NCI-H1048 (cell line): Measurements from ENCODE around the gene PKP1.
"Not testable (repeated sequence)": the region's sequence is repeated elsewhere in the genome, so short reads cannot be mapped to it uniquely, and the experiment has no call there.

ENCODE experiments used
- DNase-seq: peaks from one replicate; lab custom pipeline; 2025; lab: John Stamatoyannopoulos, UW

Gene PKP1, protein sequence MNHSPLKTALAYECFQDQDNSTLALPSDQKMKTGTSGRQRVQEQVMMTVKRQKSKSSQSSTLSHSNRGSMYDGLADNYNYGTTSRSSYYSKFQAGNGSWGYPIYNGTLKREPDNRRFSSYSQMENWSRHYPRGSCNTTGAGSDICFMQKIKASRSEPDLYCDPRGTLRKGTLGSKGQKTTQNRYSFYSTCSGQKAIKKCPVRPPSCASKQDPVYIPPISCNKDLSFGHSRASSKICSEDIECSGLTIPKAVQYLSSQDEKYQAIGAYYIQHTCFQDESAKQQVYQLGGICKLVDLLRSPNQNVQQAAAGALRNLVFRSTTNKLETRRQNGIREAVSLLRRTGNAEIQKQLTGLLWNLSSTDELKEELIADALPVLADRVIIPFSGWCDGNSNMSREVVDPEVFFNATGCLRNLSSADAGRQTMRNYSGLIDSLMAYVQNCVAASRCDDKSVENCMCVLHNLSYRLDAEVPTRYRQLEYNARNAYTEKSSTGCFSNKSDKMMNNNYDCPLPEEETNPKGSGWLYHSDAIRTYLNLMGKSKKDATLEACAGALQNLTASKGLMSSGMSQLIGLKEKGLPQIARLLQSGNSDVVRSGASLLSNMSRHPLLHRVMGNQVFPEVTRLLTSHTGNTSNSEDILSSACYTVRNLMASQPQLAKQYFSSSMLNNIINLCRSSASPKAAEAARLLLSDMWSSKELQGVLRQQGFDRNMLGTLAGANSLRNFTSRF

DNA sequence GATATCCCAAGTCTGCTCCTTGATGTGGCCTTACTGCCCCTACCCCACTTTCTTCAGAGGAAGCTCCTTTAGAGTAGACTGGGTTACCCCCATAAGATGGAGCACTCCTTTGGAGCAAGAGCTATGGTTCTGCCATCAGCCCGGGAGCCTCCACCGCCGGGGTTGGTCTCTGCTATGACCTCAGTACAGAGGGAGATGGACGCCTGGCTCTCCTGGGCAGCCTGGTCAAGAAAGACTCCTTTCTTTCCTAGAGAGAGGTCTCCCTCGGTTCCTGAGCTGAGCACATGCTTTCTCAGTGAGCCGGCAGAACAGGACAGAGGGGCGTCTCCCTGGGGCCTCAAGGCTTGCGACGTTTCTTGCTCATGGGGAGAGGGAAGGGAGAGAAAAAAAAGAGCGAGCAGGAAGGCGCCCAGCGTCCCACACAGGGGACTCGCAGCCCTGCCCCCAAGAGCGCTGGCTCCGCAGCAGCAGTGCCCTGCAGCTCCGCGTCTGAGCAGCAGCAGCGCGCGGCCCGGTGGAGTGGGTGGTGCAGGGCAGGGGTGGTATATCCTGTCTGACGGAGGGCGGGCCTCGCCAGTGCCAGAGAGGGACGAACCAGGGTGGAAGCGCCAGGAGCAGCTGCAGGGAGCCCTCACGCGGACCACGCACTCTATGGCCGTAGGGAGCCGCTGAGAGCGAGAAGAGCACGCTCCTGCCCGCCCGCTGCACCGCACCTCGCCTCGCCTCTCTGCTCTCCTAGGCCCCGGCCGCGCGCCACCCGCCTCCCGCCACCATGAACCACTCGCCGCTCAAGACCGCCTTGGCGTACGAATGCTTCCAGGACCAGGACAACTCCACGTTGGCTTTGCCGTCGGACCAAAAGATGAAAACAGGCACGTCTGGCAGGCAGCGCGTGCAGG, at the start of gene PKP1:
TSS of gene PKP1 (plus strand) at position 576 of the 899 bp plus-strand sequence. CDS start at position 773, 197 bp downstream.
- no peak for DNase-seq

DNA sequence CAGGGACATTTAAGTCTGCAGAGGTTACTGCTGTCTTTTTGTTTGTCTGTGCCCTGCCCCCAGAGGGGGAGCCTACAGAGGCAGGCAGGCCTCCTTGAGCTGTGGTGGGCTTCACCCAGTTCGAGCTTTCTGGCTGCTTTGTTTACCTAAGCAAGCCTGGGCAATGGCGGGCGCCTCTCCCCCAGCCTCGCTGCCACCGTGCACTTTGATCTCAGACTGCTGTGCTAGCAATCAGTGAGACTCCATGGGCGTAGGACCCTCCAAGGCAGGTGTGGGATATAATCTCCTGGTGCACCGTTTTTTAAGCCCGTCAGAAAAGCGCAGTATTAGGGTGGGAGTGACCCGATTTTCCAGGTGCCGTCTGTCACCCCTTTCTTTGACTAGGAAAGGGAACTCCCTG, 43.7 kb upstream of the PKP1 start:
- not testable (repeated sequence) for DNase-seq

DNA sequence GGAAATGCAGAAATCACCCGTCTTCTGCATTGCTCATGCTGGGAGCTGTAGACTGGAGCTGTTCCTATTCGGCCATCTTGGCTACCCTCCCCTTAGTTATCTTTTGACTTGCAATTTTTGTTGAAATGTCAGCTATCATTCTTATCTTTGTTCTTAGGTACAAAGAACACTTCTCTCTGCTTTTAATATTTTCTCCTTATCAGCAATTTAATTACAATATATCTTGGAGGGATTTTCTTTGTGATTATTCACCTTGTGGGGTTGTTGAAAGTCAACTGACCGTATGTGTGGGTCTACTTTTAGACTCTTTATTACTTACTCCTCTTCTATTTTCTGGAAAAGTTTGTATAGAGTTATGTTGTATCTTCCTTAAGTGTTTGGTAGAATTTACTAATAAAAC, 43.1 kb upstream of the PKP1 start:
- DNase-seq: no peak

DNA sequence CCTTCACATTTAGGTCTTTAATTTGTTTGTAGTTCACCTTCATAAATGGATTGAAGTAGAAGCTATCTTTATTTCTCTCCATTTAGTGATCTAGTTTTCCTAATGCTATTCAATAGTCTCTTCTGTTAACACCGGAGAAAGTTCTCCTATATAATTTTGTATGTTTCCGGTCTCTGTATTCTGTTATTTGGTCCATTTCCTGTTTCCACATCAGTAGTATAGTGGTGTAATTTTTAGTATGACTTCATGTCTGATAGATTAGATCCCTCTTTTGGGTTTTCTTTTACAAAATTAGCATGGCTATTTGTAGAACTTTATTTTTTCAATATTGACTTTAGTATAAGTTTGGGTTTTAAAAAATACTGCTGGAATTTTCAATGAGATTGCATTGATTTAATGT, 41.6 kb upstream of the PKP1 start:
- no peak for DNase-seq

DNA sequence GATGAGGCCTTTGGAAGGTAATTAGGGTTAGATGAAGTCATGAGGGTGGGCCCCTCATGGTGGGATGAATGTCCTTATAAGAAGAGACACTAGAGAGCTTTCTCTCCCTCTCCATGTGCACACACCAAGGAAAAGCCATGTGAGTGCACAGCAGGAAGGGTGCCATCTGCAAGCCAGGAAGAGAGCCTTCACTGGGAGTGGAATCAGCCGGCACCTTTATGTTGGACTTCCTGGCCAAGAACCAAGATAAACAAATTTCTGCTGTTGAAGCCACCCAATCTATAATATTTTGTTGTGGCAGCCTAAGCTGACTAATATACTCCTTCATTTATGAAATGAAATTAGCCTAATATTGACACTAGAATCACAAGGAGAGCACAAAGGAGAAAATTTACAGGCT, 38.2 kb upstream of the PKP1 start:
- DNase-seq: no peak

DNA sequence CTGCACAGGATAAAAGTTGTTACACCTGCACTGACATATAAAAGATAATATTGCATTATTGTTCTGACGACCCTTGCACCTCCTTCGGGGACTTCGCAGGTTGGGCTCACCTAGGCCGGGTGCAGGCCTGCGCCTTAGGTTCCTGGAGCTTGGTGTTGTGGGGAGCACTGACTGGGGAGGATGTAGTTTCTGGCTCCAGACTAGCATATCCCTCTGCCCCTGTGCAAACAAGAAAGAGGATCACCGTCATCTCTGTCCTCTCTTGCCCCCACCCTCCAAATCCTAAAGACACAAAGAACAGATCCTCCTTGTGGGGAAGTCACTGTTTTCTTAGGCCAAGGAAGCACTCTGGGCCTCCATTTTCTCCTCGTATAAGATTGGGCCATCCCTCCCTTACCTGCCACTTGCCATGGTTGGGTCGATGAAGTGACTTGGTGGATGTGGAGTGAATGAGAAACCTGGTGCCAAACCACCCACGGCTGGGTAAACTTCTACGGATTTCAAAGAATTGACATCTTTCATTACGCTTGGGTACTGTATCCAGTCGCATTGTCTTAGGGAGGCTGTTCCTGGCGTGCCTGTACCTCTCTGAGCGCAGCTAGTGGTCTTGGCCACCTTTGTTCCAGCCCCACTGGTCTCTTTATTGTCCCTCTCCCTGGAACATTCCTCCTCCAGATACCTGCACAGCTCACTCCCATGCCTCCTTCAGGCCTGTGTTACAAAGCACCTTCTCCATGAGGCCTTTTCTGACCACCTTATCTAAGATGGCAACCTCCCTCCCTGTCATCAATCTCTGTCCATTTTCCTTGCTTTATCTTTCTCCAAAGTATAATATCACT, 34.4 kb upstream of the PKP1 start:
- DNase-seq: no peak

DNA sequence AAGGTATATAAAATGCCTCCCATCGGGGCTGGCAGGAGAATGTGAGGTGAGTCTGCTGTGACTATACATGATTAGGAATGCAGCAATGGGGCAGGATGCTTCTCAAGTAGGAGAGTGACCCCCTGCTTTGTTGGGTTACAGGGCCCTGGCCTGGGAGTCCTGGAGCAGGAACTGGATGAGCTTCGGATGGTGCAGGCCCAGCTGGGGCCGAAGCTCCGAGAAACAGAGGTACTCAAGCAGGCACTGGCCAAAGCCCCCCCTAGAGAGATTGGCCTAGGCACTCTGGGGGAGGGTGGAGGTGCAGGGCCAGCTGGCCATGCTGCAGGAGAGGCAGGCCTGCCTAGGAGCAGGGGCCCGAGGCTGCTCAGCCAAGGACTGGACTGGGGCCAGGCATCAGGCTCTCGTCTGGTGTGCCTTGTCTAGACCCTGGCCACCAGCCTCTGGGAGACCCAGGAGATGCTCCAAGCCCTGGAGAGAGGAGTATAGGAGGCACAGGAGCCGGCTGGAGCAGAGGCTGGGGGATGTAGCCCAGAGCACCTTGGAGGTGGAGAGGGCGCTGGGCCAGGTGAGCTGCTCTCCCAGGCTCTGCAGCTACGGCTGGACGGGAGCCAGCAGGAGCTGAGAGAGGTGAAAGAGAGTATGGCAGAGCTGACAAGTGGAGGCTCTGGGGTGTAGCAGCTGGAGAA, 32.8 kb upstream of the PKP1 start:
- no peak for DNase-seq

DNA sequence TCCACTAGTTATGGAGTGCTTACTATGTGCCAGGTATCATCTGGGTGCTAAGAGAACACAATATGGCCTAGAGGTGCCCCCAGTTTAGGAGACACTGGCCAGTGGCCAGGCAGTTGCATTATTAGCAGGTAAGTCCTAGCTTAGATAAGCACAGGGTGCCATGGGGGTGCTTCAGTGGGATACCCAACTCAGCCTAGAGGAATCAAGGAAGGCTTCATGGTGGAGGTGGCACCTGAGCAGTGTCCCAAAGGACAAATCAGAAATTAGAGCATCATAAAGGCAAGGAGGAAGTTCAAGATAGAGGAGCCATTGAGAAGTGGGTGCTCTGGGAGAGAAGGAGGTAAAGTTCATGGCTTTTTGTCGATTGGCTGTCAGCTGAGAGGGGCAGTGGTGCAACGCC, 31.9 kb upstream of the PKP1 start:
- no peak for DNase-seq

DNA sequence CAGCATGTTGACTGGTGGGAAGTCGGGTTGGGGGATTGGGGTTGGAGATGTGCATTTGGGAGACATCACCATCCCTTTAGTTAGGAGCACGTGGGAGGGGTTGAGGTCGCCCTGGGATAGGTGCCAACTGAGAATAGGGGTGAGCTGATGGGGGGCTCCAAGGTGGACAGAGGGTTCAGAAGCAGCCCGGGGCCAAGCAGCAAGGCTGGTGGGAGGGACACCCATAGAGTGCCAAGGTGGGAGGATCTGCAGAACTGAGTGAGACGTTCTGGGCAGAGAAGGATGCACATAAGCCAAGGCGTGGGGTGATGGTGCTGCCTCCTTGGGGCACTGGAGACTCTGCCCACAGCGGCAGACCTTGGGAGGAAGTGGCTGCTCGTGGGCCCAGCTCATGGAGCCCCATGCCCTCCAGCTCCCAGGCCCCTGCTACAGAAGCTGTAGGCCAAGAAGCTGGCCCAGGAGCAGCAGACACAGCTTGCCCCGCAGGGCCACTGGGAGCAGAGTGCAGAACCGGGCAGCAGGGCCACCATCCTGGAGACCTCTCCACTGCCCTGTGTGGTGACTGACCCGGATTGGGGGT, 31.4 kb upstream of the PKP1 start:
- DNase-seq: no peak

DNA sequence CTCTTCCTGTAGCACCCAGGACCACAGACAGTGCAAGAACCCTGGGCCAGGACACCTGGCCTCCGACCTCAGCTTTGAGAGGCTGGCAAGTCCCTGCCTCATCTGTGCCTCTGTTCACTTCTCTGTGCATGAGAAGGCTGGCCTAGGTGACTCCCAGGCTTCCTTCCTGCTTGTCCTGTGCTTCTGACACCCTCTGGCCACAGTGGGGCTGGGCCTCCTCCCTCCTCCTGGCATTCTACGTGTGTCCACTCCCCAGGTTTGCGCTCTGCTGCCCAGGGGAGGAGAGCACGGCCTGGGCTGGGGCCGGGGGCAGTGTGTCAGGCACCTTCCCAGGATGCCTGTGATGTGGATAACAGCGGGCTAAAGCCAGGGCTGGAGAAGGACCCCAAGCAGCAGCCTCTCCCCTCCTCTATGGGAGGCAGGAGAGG, 30.3 kb upstream of the PKP1 start:
- no peak for DNase-seq

DNA sequence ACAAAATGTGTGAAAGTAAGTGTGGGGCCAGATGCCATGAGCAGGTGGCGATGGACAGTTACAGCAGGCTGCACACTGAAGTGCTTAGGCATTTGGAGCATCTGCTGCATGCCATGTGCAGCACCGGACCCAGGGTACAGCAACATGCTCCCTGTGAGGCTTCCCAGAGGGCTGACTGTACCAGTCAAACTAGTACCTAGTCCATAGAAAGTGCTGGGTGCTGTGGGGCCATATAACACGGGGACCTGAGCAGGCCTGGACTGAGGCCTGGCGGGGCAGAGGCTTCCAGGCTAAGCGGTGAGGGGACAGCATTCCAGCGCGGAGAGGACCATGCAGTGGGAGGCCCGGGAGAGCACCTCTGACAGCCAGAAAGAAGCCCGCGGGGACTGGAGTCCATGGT, 29.9 kb upstream of the PKP1 start:
- no peak for DNase-seq

DNA sequence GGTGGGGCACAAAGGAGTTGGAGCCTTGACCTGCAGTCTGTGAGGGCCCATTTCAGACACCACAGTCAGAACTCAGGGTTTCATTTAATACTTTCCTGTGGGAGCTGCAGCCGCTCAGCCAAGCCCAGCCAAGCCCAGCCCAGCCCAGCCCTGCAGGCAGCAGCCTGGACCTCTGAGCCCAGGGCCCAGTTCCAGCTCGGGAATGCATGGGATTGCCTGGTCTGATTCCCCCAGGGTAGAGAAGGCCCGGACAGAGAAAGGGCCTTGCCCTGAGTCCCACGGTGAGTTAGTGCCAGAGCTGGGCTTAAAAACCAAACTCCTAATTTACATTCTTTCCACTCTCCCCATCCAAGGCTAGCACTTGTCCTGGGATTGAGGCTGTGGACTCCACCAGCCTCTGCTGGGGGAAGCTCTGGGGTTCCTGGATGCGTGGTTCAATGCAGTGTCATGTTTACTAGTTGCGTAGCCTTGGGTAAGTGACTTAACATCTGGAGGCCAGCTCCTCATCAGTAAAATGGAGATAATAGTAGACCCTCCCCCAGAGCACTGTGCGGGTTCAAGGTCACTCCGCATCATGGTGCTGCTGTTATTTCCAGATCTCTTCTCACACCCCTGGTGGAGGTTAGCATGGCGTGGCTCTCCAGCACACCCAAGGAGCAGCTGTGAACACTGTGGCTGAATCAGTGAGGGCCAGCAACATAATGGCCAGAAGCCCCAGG, 29.2 kb upstream of the PKP1 start:
- DNase-seq: no peak

DNA sequence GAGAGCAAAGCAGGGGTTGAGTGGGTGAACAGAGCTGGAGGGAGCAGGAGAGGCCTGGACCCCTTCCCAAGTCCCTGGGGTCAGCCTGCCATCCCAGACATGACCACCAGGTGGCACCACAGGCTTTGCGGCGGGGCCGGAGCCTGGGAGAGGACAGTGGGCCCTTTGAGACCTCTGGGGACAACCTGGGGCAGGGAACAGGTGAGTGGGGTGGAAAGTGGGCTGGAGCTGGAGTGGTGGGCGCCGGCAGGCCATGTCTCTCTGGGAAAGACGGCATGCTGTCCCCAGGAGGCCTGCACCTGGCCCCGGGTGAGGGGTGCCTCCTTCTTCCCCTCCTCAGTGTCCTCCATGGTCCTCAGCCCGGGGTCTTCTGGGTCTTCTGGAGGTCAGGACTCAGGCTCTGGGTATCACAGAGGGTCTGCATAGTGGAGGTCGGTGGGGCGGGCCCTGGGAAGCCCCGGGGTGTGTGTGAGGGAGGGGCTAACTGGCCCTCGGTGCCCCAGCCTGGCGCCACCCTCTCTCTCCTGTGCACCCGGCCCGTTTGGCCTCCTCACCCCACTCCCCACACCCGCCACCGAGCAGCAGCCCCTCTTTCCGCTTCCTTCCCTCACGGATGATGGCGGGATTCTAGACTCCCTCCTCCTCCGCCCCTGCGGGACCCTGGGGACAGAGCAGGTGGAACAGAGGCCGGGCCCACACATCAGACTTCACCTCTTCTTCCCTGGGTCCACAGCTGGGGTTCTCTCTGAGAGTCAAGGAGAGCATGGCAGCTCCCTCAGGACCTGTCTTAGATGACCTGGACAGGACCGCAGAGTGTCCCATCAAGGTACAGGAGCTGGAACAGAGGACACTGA, 28.5 kb upstream of the PKP1 start:
- peak; percentile 49 for DNase-seq

DNA sequence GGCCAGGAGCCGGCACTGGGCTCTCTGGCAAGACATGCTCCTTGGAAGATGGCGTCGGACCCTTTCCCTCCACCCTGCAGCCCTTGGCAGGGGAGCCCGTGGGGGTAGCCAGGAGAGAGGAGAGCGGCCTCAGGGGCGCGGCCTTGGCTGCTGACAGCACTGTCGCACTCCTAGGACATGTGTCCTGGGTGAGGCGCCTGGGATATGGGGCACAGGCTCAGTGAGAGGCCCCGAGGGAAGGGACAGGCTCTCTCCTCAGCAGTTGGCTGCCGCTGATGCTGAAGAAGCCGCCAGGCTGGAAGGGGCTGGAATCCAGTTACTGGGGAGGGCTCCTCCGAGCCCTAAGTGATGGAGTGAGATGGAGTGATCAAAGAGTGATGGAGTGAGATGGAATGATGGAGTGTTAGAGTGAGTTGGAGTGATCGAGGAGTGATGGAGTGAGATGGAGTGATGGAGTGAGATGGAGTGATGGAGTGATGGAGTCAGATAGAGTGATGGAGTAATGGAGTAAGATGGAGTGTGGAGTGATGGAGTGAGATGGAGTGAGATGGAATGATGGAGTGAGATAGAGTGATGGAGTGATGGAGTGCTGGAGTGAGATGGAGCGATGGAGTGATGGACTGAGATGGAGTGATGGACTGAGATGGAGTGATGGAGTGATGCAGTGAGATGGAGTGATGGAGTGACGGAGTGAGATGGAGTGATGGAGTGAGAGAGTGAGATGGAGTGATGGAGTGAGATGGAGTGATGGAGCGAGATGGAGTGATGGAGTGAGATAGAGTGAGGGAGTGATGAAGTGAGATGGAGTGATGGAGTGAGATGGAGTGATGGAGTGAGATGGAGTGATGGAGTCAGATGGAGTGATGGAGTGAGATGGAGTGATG, 27.6 kb upstream of the PKP1 start:
- no peak for DNase-seq

DNA sequence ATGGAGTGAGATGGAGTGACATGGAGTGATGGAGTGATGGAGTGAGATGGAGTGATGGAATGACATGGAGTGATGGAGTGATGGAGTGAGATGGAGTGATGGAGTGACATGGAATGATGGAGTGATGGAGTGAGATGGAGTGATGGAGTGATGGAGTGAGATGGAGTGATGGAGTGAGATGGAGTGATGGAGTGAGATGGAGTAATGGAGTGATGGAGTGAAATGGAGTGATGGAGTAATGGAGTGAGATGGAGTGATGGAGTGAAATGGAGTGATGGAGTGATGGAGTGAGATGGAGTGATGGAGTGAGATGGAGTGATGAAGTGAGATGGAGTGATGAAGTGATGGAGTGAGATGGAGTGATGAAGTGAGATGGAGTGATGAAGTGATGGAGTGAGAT, 25.2 kb upstream of the PKP1 start:
- DNase-seq: not testable (repeated sequence)

DNA sequence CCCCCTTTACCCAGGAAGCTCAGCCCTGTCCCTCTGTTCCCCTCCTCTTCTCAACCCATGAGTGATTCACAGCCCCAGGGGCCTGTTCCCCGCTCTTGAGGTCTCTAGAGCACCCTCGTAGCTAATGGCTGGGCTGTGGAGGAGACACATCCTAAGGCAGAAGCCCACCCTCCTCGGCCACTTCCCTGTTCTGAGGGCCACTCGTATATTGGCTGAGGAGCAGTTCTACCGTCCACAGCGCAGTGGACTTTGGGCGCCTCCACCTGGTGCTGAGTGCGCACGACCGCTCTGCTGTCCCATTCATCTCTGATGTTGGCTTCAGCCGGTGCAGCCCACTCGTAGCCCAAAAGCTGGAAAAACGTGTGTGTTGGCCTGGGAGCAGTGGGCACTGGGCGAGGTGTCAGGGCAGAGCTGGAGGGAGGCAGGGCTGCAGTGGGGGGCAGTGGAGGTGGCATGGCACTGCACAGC, 24.5 kb upstream of the PKP1 start:
- DNase-seq: no peak

DNA sequence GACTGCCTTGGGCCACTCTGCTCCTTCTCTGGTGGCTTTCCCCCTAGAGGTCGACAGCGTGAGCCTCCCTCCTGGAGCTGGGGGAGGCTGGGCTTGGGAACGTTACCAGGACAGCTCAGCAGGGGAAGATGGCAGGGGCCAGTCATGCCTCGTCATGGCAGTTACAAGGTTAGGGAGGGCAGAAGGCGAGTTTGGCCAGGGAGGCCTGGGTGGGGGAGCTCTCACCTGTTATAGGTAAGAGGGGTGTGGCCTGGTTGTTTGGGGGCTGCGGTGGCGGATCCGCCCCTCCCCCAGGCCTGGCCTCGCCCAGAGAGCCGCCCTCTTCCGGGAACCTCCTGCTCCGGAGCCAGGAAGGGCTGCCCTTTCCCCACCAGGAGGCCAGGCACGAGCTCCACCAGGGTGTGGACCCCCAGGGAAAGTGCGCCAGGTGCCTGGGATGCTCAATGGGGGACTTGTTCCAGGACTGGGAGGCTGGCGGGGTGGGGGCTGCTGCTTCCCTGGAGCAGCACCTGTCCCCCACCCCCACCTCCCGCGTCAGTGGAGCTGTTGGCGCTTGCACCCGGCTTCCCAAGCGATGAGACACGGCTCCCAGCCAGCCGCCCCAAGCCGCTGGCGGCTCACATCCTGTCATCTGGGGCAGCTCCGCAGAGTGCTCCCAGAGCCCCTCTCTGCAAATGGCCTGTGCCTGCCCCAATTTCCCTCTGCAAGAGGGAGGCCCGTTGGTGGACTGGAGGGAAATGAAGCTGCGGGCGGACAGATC, 23.6 kb upstream of the PKP1 start:
- DNase-seq: no peak
